Measurements from ENCODE around the gene PAX2. TPM values are rescaled to one million over a fixed set of nuclear protein-coding genes. Genes with fewer than 3 reads are reported as not detected.
A peak's percentile ranks its signal among the peaks of the same experiment; 100 is the strongest.

PAX2 gene
- polyA plus RNA-seq, 2 of the 4 experiments (the other 2 are of a cell fraction), result 0.06 to 0.21 TPM

DNA sequence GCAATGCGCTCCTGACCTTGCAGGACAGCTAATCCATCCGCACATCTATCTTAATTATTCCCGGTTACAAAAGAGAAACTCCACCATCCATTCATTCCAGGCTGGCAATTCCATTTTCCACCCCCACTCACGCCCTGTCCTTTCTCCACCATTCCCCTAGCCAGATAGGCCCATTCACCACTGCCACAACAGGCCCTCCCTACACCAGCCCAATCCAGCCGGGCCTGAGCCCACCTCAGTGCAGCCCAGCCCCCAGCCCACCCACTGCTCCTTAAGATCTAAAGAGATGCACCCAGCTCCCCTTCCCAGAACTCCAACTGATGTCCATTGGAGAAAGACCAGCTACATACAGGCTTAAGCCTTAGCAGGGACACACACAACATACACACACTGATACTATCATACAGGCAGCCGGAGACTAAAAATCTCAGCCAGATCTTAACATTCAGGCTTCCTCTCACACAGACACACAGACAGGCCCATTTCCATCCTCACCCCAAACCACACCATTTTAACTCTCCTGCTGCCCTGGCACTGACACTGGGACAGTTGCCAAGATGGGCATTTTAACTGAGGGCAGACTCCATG, 38.0 kb upstream of the PAX2 start:
- POLR2A ChIA-PET, result no interaction called here
- CTCF ChIA-PET, result interaction anchor here (1.3 to 2.8 kb wide), 4 partner anchors 12 to 37 kb away, joined by 3 to 7 read pairs (median 3); no protein-coding TSS in a partner anchor
- Histone ChIP-seq H3K9me3 (no peaks in the 10 kb centered on the region), H3K27ac (no peak overlapping the region), H3K4me1 (0 out of 3 replicates have a peak, but pooled peaks cover 4% of the 10 kb centered on the region), H3K4me3 (no peak overlapping the region), H3K4me2 (no peak overlapping the region)
- WGBS (ENCODE audit: missing lambda C conversion rate), result 84% methylated on average over 6 of the region's 6 CpGs
- DNase-seq (ENCODE audit: low read depth in 1 of 2, low spot score in 1 of 2), result no peak
- ATAC-seq, result no peak
- FAIRE-seq, result no peak
- no peak for TF ChIP-seq HOXA7 (CRISPR knock-in tag; IDR thresholded peaks at IDR 0.05)
- no peak for TF ChIP-seq EP300 (IDR thresholded peaks at IDR 0.05)
- no peak for TF ChIP-seq HEYL (CRISPR knock-in tag; IDR thresholded peaks at IDR 0.05)
- no peak for TF ChIP-seq TFCP2L1 (CRISPR knock-in tag; IDR thresholded peaks at IDR 0.05)
- no peak for TF ChIP-seq POLR2AphosphoS2 (conservative IDR thresholded peaks at IDR 0.05; ENCODE audit: low read length)
- no peak for TF ChIP-seq GATA3 (IDR thresholded peaks at IDR 0.05; ENCODE audit: borderline replicate concordance)
- TF ChIP-seq ZC3H11A (IDR thresholded peaks at IDR 0.05), result no peak
- TF ChIP-seq CHD4 (IDR thresholded peaks at IDR 0.05; ENCODE audit: borderline replicate concordance), result no peak
- no peak for TF ChIP-seq NFE2L2 (conservative IDR thresholded peaks at IDR 0.05; ENCODE audit: low read length)

DNA sequence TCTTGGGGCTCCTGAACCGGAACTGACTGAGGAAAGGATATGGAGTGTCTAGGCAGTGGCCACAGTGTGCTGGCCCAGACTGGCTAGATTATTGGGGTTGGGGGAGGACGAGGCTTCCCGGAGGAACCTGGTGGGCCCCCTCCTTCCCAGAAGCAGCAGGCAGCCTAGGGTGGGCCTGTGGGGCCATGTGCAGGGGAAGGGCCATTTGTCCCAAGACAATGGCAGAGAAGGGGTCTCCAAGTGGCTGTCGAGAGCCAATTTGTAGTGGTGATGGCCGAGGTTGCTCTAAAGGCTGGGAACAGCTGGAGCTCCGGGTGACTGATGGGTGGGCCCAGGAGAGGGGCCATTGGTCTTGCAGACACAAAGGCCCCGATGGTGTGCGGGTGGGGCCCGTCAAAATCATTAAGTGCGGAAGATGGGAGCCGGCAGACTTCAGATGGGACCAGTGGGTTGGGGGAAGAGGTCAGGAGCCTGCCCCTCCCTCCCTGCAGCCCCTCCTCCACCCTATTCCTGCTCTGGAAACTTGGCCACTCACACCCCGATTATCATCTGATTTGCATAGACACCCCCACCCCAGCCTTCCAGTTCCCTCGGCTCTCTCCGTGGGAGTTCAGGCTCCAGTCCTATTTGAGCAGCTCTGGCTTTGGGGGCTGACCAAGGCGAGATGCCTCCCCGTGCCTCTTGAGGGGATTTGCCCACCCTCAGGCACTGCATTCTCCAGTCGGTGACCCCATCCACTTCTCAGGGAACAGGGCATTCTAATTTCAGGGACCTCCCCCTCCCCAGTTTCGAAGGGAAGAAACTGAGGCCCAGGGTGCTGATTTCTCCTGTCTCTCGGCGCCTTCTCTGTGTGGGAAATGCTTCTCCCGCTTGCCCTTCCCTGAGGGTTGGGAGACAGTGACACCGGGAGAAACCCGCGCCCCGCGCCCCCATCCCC, 36.0 kb upstream of the PAX2 start:
- TF ChIP-seq SMC3 (IDR thresholded peaks at IDR 0.05), result no peak
- TF ChIP-seq CHD4 (IDR thresholded peaks at IDR 0.05; ENCODE audit: borderline replicate concordance), result no peak
- TF ChIP-seq EP300 (IDR thresholded peaks at IDR 0.05), result no peak
- 60% methylated on average over 18 of the region's 26 CpGs for WGBS (ENCODE audit: missing lambda C conversion rate)
- FAIRE-seq, result no peak
- Histone ChIP-seq H3K9me3 (no peaks in the 10 kb centered on the region), H3K4me3 (peak overlapping the region; percentile 47), H3K4me1 (0 out of 3 replicates have a peak, but pooled peaks cover 4% of the 10 kb centered on the region), H3K4me2 (peak overlapping the region; percentile 86), H3K27ac (peak overlapping the region; percentile 39 to 79; a peak in 5 of 6 replicates)
- ChIA-PET POLR2A (interaction anchor here (1.1 kb wide), 1 partner anchor 34 kb away, joined by 3 read pairs; no protein-coding TSS in a partner anchor), CTCF (interaction anchor here (0.9 to 3.3 kb wide), 3 partner anchors 38 to 169 kb away, joined by 3 to 12 read pairs (median 11); no protein-coding TSS in a partner anchor)
- ATAC-seq, result no peak
- DNase-seq (ENCODE audit: low read depth in 1 of 2, low spot score in 1 of 2), result no peak

DNA sequence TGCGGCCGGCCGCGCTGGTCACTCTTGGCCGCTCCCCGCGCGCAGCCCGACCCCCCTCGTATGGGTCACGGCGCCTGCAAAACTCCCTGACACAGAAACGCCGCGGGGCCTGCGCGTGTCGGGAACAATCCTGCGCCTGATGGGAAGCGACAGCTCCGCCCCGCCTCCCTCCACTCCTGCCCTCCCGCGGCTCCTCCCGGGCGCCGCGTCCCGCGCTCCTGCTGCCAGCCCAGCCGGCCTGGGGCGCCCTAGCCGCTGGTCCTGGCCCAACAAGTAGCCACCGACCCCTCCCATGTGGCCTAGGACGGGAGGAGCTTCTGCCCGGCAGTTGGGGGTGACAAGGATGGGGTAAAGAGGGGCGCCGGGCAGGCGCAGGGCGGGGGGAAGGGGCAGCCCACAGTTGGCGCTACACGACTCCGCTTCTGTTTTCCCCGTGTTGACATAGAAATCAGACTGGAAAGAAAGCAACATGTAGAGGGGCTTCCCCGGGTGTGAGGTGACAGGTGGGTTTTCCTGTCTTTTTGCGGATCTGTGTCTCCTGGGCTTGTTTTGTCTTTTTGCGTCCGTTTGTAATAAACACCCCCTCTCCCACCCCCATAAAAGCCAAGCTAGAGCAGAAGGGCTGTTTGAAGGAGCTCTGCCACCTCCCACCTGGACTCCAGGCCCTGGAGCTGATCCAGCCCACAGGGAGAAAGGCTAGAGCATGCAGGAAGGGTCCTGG, 35.1 kb upstream of the PAX2 start:
- no peak for FAIRE-seq
- Histone ChIP-seq H3K27ac (peak overlapping the region; percentile 39 to 79; a peak in 5 of 6 replicates), H3K4me1 (0 out of 3 replicates have a peak, but pooled peaks cover 4% of the 10 kb centered on the region), H3K9me3 (no peaks in the 10 kb centered on the region), H3K4me2 (peak overlapping the region; percentile 86), H3K4me3 (peak overlapping the region; percentile 47)
- POLR2A ChIA-PET, result interaction anchor here (1.1 kb wide), 1 partner anchor 33 kb away, joined by 3 read pairs; no protein-coding TSS in a partner anchor
- CTCF ChIA-PET, result interaction anchor here (0.9 to 6.2 kb wide), 4 partner anchors 34 to 168 kb away, joined by 3 to 31 read pairs (median 12); partner anchors contain the start of gene PAX2
- TF ChIP-seq, protein P1, sequence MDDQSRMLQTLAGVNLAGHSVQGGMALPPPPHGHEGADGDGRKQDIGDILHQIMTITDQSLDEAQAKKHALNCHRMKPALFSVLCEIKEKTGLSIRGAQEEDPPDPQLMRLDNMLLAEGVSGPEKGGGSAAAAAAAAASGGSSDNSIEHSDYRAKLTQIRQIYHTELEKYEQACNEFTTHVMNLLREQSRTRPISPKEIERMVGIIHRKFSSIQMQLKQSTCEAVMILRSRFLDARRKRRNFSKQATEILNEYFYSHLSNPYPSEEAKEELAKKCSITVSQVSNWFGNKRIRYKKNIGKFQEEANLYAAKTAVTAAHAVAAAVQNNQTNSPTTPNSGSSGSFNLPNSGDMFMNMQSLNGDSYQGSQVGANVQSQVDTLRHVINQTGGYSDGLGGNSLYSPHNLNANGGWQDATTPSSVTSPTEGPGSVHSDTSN (IDR thresholded peaks at IDR 0.05), result no peak
- TF ChIP-seq FOSL2 (IDR thresholded peaks at IDR 0.05) (no peak), FOSL2 (CRISPR knock-in tag; IDR thresholded peaks at IDR 0.05) (no peak), MAZ (IDR thresholded peaks at IDR 0.05; ENCODE audit: borderline replicate concordance, low read depth, low read length) (no peak), TP53 (CRISPR knock-in tag; IDR thresholded peaks at IDR 0.05) (no peak), RAD21 (conservative IDR thresholded peaks at IDR 0.05 in 1 of 2, IDR thresholded peaks at IDR 0.05 in 1 of 2) (no peak), HOXB5 (CRISPR knock-in tag; IDR thresholded peaks at IDR 0.05) (no peak), NR3C1 (IDR thresholded peaks at IDR 0.05) (no peak), ZFP36 (IDR thresholded peaks at IDR 0.05; ENCODE audit: borderline replicate concordance, partially characterized antibody) (no peak), NFE2L2 (conservative IDR thresholded peaks at IDR 0.05; ENCODE audit: low read length) (no peak)
- TF ChIP-seq, protein P2, sequence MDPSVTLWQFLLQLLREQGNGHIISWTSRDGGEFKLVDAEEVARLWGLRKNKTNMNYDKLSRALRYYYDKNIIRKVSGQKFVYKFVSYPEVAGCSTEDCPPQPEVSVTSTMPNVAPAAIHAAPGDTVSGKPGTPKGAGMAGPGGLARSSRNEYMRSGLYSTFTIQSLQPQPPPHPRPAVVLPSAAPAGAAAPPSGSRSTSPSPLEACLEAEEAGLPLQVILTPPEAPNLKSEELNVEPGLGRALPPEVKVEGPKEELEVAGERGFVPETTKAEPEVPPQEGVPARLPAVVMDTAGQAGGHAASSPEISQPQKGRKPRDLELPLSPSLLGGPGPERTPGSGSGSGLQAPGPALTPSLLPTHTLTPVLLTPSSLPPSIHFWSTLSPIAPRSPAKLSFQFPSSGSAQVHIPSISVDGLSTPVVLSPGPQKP (IDR thresholded peaks at IDR 0.05; ENCODE audit: low read depth, low read length), result no peak
- peak in 1 of 2 experiments; percentile 41 for DNase-seq (ENCODE audit: low read depth in 1 of 2, low spot score in 1 of 2)
- ATAC-seq, result peak; percentile 65 to 80; a peak in 4 of 6 replicates
- 31% methylated on average over 16 of the region's 48 CpGs for WGBS (ENCODE audit: missing lambda C conversion rate)

Measured in A549 (cell line).